Thymus (tissue), 11 donors: ENCODE measurements around the gene OCA2. TPM values are rescaled to one million over a fixed set of nuclear protein-coding genes. Genes with fewer than 3 reads are reported as not detected.
"Not testable (repeated sequence)": the region's sequence is repeated elsewhere in the genome, so short reads cannot be mapped to it uniquely, and the experiment has no call there.

Experiments used
- DNase-seq, 9 donors: peaks; one replicate each; pipeline ENCODE4 v3.0.0-alpha.2; 2013; ENCODE audit warnings: low spot score in 9 of 9, low read depth in 6 of 9, missing footprints in 1 of 9
- H3K27ac ChIP-seq, 2 donors: one replicate each; pipeline ENCODE4 v1.5.1; 2013; ENCODE audit warnings: control low read depth in 1 of 2, low read depth in 1 of 2, low read length in 1 of 2, mild to moderate bottlenecking in 1 of 2, moderate library complexity in 1 of 2
- H3K27me3 ChIP-seq, 2 donors: one replicate each; pipeline ENCODE4 v1.5.1; 2013; ENCODE audit warnings: low read length in 1 of 2; ENCODE audit not compliant: control insufficient read depth in 2 of 2, insufficient read depth in 1 of 2
- H3K36me3 ChIP-seq, 2 donors: one replicate each; pipeline ENCODE4 v1.5.1; 2013; ENCODE audit warnings: low read length in 1 of 2, mild to moderate bottlenecking in 1 of 2, moderate library complexity in 1 of 2; ENCODE audit not compliant: control insufficient read depth in 2 of 2, insufficient read depth in 2 of 2
- H3K4me1 ChIP-seq, 2 donors: one replicate each; pipeline ENCODE4 v1.5.1; 2013; ENCODE audit warnings: low read length in 2 of 2; ENCODE audit not compliant: control insufficient read depth in 2 of 2, insufficient read depth in 2 of 2
- H3K4me3 ChIP-seq, 2 donors: one replicate each; pipeline ENCODE4 v1.5.1; 2013; ENCODE audit warnings: low read length in 2 of 2, control low read depth in 1 of 2, mild to moderate bottlenecking in 1 of 2
- H3K9me3 ChIP-seq, 2 donors: one replicate each; pipeline ENCODE4 v1.5.1; 2013; ENCODE audit warnings: low read length in 1 of 2, mild to moderate bottlenecking in 1 of 2; ENCODE audit not compliant: control insufficient read depth in 2 of 2, insufficient read depth in 1 of 2
- whole genome bisulfite sequencing: extraction: QIAGEN DNeasy Blood & Tissue Kit; methylation state at CpG from one replicate; pipeline ENCODE4 v1.1.7; 2013; 5-methylcytosine and 5-hydroxymethylcytosine counted together
- polyA plus RNA-seq: library from polyadenylated mRNA; stranded (reverse); fragments of 200-250 nt; gene quantifications from one replicate; pipeline ENCODE4 v1.2.3, GENCODE V29; 2013
- total RNA-seq: library from RNA; stranded (reverse); fragments of 120-200 nt; gene quantifications from one replicate; pipeline ENCODE4 v1.2.4, GENCODE V29; 2013
- donor health status: healthy.

Gene OCA2
- total and polyA plus RNA-seq, 2 donors = 0.99 to 1.2 TPM

GRCh38 chr15:27851858-27852210, 247.3 kb downstream of the OCA2 start:
- H3K9me3 ChIP-seq = peaks cover 4 to 16% of the 10 kb centered on the region in 2 donors
- no peak overlapping the region for H3K4me3 ChIP-seq
- no peak for DNase-seq
- H3K27me3 ChIP-seq = no peaks in the 10 kb centered on the region
- no peaks in the 10 kb centered on the region for H3K4me1 ChIP-seq
- H3K27ac ChIP-seq = no peak overlapping the region
- WGBS = 92% methylated on average over 4 of the region's 4 CpGs
- no peaks in the 10 kb centered on the region for H3K36me3 ChIP-seq

- DNase-seq = no peak
These were observed 247.9 kb downstream of the OCA2 start for GRCh38 chr15:27850981-27851857.

GRCh38 chr15:27850050-27850449, 249.1 kb downstream of the OCA2 start:
- Histone ChIP-seq H3K4me1 (no peaks in the 10 kb centered on the region), H3K27ac (no peak overlapping the region), H3K36me3 (no peaks in the 10 kb centered on the region), H3K4me3 (no peak overlapping the region), H3K9me3 (peaks cover 6 to 16% of the 10 kb centered on the region in 2 donors), H3K27me3 (no peaks in the 10 kb centered on the region)
- 89% methylated on average over 5 of the region's 5 CpGs for WGBS
- DNase-seq = no peak

More at GRCh38 chr15:27850981-27851857, 247.9 kb downstream of the OCA2 start:
- Histone ChIP-seq H3K36me3 (no peaks in the 10 kb centered on the region), H3K27me3 (no peaks in the 10 kb centered on the region), H3K9me3 (peaks cover 5 to 16% of the 10 kb centered on the region in 2 donors), H3K27ac (no peak overlapping the region), H3K4me3 (no peak overlapping the region), H3K4me1 (no peaks in the 10 kb centered on the region)
- WGBS = 93% methylated on average over 17 of the region's 17 CpGs

- H3K9me3 ChIP-seq = peaks cover 5 to 16% of the 10 kb centered on the region in 2 donors
- H3K27ac ChIP-seq = not testable (repeated sequence)
- WGBS = 87% methylated on average over 5 of the region's 5 CpGs
These were observed 250.2 kb downstream of the OCA2 start for GRCh38 chr15:27848936-27849335.

GRCh38 chr15:27847775-27848710, 251.1 kb downstream of the OCA2 start:
- Histone ChIP-seq H3K4me3 (no peak overlapping the region), H3K27me3 (no peaks in the 10 kb centered on the region), H3K27ac (no peak overlapping the region), H3K4me1 (no peaks in the 10 kb centered on the region), H3K9me3 (peaks cover 5 to 12% of the 10 kb centered on the region in 2 donors), H3K36me3 (no peaks in the 10 kb centered on the region)
- DNase-seq = no peak
- 90% methylated on average over 15 of the region's 15 CpGs for WGBS

More at GRCh38 chr15:27848936-27849335, 250.2 kb downstream of the OCA2 start:
- H3K27me3 ChIP-seq, H3K4me1 ChIP-seq, H3K36me3 ChIP-seq, H3K4me3 ChIP-seq, DNase-seq: not testable (repeated sequence)

- Histone ChIP-seq H3K9me3 (peaks cover 5 to 12% of the 10 kb centered on the region in 2 donors), H3K4me1 (no peaks in the 10 kb centered on the region), H3K4me3 (no peak overlapping the region), H3K36me3 (no peaks in the 10 kb centered on the region), H3K27ac (no peak overlapping the region), H3K27me3 (no peaks in the 10 kb centered on the region)
- DNase-seq = no peak
- WGBS = 93% methylated on average over 10 of the region's 10 CpGs
These were observed 252.3 kb downstream of the OCA2 start for GRCh38 chr15:27846722-27847395.

GRCh38 chr15:27845535-27846369, 253.4 kb downstream of the OCA2 start:
- no peak overlapping the region for H3K4me3 ChIP-seq
- WGBS = 92% methylated on average over 21 of the region's 21 CpGs
- H3K27me3 ChIP-seq = no peaks in the 10 kb centered on the region
- H3K27ac ChIP-seq = no peak overlapping the region
- no peaks in the 10 kb centered on the region for H3K36me3 ChIP-seq
- H3K4me1 ChIP-seq = no peaks in the 10 kb centered on the region
- no peak for DNase-seq
- H3K9me3 ChIP-seq = peaks cover 5 to 12% of the 10 kb centered on the region in 2 donors

- Histone ChIP-seq H3K4me1 (no peaks in the 10 kb centered on the region), H3K27ac (no peak overlapping the region), H3K27me3 (no peaks in the 10 kb centered on the region), H3K9me3 (peaks cover 5 to 10% of the 10 kb centered on the region in 2 donors), H3K36me3 (no peaks in the 10 kb centered on the region), H3K4me3 (no peak overlapping the region)
- 94% methylated on average over 13 of the region's 13 CpGs for WGBS
- DNase-seq = no peak
These were observed 255.0 kb downstream of the OCA2 start for GRCh38 chr15:27844018-27844666.
